SU-DHL-6 (cell line): ENCODE results near the gene IFFO2.

Experiments used
- H2AFZ ChIP-seq: fragments of 200-600 bp; sonication (generic); 2 replicates; pipeline ENCODE4 v1.6.1; 2014; ENCODE audit warnings: low read depth, mild to moderate bottlenecking, moderate library complexity, mixed read lengths, antibody characterized with exemption, low read length; ENCODE audit not compliant: severe bottlenecking
- H3F3A ChIP-seq: fragments of 200-600 bp; shearing (Covaris generic); 2 replicates; pipeline ENCODE4 v1.6.0; 2016; ENCODE audit warnings: antibody characterized with exemption, mild to moderate bottlenecking; ENCODE audit not compliant: insufficient read depth
- H3K27ac ChIP-seq: fragments of 200-600 bp; sonication (generic); 2 replicates; pipeline ENCODE4 v1.5.1; 2016; ENCODE audit warnings: low read depth, mild to moderate bottlenecking, low read length, moderate library complexity, mixed read lengths
- H3K27me3 ChIP-seq: fragments of 200-600 bp; sonication (generic), shearing (Covaris generic); 2 replicates; pipeline ENCODE4 v1.6.0; 2014; ENCODE audit warnings: mild to moderate bottlenecking, low read length
- H3K36me3 ChIP-seq: fragments of 200-600 bp; sonication (generic); 2 replicates; pipeline ENCODE4 v1.6.1; 2014; ENCODE audit warnings: mild to moderate bottlenecking, low read length, mixed read lengths
- H3K4me2 ChIP-seq: fragments of 300-600, 200-600 bp; shearing (Covaris generic), sonication (generic); 2 replicates; pipeline ENCODE4 v1.6.0; 2014; ENCODE audit warnings: low read length, low read depth, mild to moderate bottlenecking; ENCODE audit not compliant: poor library complexity, severe bottlenecking
- H3K4me3 ChIP-seq: fragments of 200-600 bp; sonication (generic); 2 replicates; pipeline ENCODE4 v1.5.1; 2014; ENCODE audit warnings: antibody characterized with exemption, low read length, mild to moderate bottlenecking, mixed read lengths; ENCODE audit not compliant: insufficient read depth, poor library complexity, severe bottlenecking
- H3K79me2 ChIP-seq: fragments of 200-600 bp; sonication (generic); 2 replicates; pipeline ENCODE4 v1.6.1; 2014; ENCODE audit warnings: mild to moderate bottlenecking, low read length, moderate library complexity; ENCODE audit not compliant: insufficient read depth
- H3K9ac ChIP-seq: fragments of 200-600 bp; sonication (generic); 2 replicates; pipeline ENCODE4 v1.7.0; 2014; ENCODE audit warnings: mild to moderate bottlenecking, low read length
- H3K9me2 ChIP-seq: fragments of 200-600 bp; sonication (generic); replicated peaks from 2 replicates; pipeline ENCODE4 v1.6.1; 2014; ENCODE audit warnings: low read length; ENCODE audit not compliant: insufficient read depth
- H3K9me3 ChIP-seq: fragments of 200-600 bp; sonication (generic); 2 replicates; pipeline ENCODE4 v1.6.1; 2014; ENCODE audit warnings: low read length, mixed read lengths; ENCODE audit not compliant: insufficient read depth
- H4K20me1 ChIP-seq: fragments of 200-600 bp; sonication (generic); 2 replicates; pipeline ENCODE4 v1.6.1; 2014; ENCODE audit warnings: low read depth, mild to moderate bottlenecking, antibody characterized with exemption, low read length, moderate library complexity, mixed read lengths
- EZH2phosphoT487 ChIP-seq: fragments of 200-600 bp; sonication (generic), shearing (Covaris generic); conservative IDR thresholded peaks from 2 replicates; pipeline ENCODE4 v1.6.1; 2018; ENCODE audit warnings: mild to moderate bottlenecking, antibody characterized with exemption, low read length, moderate library complexity, mixed read lengths
- TF ChIP-seq, protein P1 (sequence below): fragments of 200-600 bp; sonication (generic); IDR thresholded peaks from one replicate; pipeline ENCODE4 v1.5.1; 2017; ENCODE audit warnings: antibody characterized with exemption, mild to moderate bottlenecking, low read length, moderate library complexity; ENCODE audit not compliant: insufficient read depth, poor library complexity, severe bottlenecking

IFFO2 gene

DNA sequence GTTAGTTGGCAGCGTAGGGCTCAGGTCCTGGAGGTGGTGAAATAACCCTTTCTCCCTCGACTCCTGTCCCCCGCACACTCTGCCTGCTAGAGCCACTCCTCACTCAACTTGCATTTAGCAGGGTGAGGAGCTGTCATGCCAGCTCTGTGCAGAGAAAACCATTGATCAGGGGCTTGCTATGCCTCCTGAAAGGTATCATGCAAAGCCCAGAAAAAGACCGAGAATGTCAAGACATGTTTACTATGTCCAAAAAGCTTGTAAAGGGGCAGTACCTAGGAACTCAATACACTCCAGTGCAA lies 72.1 kb downstream of the IFFO2 start:
- Histone ChIP-seq H3K4me3 (no peak overlapping the region), H3K27ac (no peak overlapping the region), H3K9me2 (no peaks in the 10 kb centered on the region), H3K4me2 (no peak overlapping the region), H3K27me3 (no peaks in the 10 kb centered on the region), H3F3A (no peaks in the 10 kb centered on the region), H3K36me3 (no peaks in the 10 kb centered on the region), H3K9ac (no peak overlapping the region), H2AFZ (no peak overlapping the region), H3K9me3 (no peaks in the 10 kb centered on the region), H4K20me1 (no peaks in the 10 kb centered on the region), H3K79me2 (no peaks in the 10 kb centered on the region)
- no peak for TF ChIP-seq EZH2phosphoT487
- TF ChIP-seq, protein P1, sequence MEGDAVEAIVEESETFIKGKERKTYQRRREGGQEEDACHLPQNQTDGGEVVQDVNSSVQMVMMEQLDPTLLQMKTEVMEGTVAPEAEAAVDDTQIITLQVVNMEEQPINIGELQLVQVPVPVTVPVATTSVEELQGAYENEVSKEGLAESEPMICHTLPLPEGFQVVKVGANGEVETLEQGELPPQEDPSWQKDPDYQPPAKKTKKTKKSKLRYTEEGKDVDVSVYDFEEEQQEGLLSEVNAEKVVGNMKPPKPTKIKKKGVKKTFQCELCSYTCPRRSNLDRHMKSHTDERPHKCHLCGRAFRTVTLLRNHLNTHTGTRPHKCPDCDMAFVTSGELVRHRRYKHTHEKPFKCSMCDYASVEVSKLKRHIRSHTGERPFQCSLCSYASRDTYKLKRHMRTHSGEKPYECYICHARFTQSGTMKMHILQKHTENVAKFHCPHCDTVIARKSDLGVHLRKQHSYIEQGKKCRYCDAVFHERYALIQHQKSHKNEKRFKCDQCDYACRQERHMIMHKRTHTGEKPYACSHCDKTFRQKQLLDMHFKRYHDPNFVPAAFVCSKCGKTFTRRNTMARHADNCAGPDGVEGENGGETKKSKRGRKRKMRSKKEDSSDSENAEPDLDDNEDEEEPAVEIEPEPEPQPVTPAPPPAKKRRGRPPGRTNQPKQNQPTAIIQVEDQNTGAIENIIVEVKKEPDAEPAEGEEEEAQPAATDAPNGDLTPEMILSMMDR: no peak

DNA sequence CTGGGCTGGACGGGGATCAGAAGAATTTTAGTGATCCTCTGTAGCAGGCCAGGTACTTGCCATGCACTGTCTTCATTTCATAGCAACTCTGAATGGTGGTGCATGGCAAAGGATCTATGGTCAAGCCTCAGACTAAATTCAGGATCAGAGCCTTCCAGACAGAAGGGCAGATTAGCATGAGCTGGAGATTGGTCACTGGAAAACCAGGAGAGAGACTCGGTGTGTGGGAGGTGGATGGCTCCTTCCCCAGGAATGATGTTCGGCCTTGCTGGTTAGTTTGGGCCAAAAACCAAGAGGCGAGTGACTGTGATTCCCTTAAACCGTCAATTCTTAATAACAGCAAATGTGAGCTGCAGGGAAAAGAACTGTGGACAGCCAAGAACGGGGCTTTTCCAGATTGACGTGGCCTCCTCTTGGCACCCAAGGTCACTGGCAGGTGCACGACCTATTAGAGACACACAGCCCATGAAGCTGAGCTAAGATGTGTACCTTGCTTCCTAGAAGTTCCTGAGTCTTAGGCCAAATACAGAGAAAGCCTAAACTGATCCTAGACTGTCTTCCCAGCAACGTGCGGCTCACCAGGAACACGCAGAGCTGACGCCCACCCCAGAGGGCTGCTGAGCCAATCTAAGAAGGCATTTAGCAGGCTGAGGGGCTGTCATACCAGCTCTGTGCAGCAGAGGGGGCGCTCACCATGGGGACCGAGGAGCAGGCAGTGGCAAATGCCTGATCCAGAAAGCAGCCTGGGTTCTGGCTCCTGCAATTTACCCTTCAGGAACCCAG lies 72.6 kb downstream of the IFFO2 start:
- H3K9me3 ChIP-seq: no peaks in the 10 kb centered on the region
- H3K79me2 ChIP-seq: no peaks in the 10 kb centered on the region
- H4K20me1 ChIP-seq: no peaks in the 10 kb centered on the region
- H3K27me3 ChIP-seq: no peaks in the 10 kb centered on the region
- no peak overlapping the region for H3K4me3 ChIP-seq
- no peak overlapping the region for H3K27ac ChIP-seq
- H3K4me2 ChIP-seq: no peak overlapping the region
- H3F3A ChIP-seq: no peaks in the 10 kb centered on the region
- no peak overlapping the region for H3K9ac ChIP-seq
- no peak overlapping the region for H2AFZ ChIP-seq
- TF ChIP-seq, protein P1: peak; percentile 72
- TF ChIP-seq EZH2phosphoT487: no peak
- no peaks in the 10 kb centered on the region for H3K9me2 ChIP-seq
- H3K36me3 ChIP-seq: no peaks in the 10 kb centered on the region

DNA sequence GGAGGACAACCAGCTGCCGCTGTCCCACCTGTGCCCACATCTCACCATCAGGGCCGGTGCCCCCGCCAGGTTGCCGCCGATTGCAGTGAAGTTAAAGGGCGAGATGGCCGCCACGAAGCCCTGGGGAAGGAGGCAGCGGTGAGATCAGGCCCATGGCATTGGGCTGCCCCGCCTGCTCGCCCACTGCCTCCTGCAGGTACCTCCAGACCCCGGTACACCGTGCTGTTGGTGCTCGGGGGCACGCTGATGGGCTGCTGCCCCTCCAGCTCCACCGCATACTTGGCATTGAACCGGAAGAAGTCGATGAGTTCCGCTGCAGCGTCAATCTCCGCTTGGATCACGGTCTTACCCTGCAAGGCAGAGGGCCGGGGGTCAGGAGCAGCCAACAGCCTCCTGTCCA lies 73.4 kb downstream of the IFFO2 start:
- no peaks in the 10 kb centered on the region for H3K79me2 ChIP-seq
- H3K9me3 ChIP-seq: no peaks in the 10 kb centered on the region
- no peak overlapping the region for H3K9ac ChIP-seq
- no peak overlapping the region for H3K4me2 ChIP-seq
- TF ChIP-seq, protein P1: no peak
- TF ChIP-seq EZH2phosphoT487: no peak
- H3K27me3 ChIP-seq: no peaks in the 10 kb centered on the region
- H3F3A ChIP-seq: no peaks in the 10 kb centered on the region
- no peaks in the 10 kb centered on the region for H3K36me3 ChIP-seq
- H2AFZ ChIP-seq: no peak overlapping the region
- H3K9me2 ChIP-seq: no peaks in the 10 kb centered on the region
- no peak overlapping the region for H3K4me3 ChIP-seq
- H3K27ac ChIP-seq: no peak overlapping the region
- no peaks in the 10 kb centered on the region for H4K20me1 ChIP-seq
